C4-2B (cell line): Measurements from ENCODE around the gene FAM98B.

Experiments used
- H3K27ac ChIP-seq: fragments of 450-650 bp; 2 replicates; pipeline ENCODE4 v1.5.1; 2017
- CTCF ChIP-seq: fragments of 450-650 bp; conservative IDR thresholded peaks from 2 replicates; pipeline ENCODE4 v1.5.1; 2017; ENCODE audit warnings: mild to moderate bottlenecking
- ZFX ChIP-seq: fragments of 450-650 bp; IDR thresholded peaks from 2 replicates; pipeline ENCODE4 v1.6.1; 2017

The FAM98B gene

GRCh38 chr15:38453971-38454695 is at the start of gene FAM98B:
Gene FAM98B (plus strand): TSS chr15:38454127. CDS start chr15:38454162, 35 bp downstream.
- TF ChIP-seq ZFX (peak; percentile 99), CTCF (0 out of 2 replicates have a peak, but pooled peaks have one; percentile 4)

GRCh38 chr15:38406436-38406835 is 47.5 kb upstream of the FAM98B start:
- TF ChIP-seq ZFX, result no peak
- TF ChIP-seq CTCF, result no peak
- no peak overlapping the region for H3K27ac ChIP-seq

More at GRCh38 chr15:38453971-38454695, at the start of gene FAM98B:
- peak within 1 kb of the TSS; percentile 78 for H3K27ac ChIP-seq

GRCh38 chr15:38408576-38408975 is 45.4 kb upstream of the FAM98B start:
- TF ChIP-seq ZFX (no peak), CTCF (no peak)
- H3K27ac ChIP-seq, result no peak overlapping the region

GRCh38 chr15:38411902-38412301 is 42.0 kb upstream of the FAM98B start:
- no peak overlapping the region for H3K27ac ChIP-seq
- TF ChIP-seq CTCF (no peak), ZFX (no peak)

- TF ChIP-seq ZFX (no peak), CTCF (no peak)
- no peak overlapping the region for H3K27ac ChIP-seq
These were observed 41.5 kb upstream of the FAM98B start for GRCh38 chr15:38412466-38412865.

GRCh38 chr15:38414357-38414756 is 39.6 kb upstream of the FAM98B start:
- TF ChIP-seq ZFX (no peak), CTCF (peak; percentile 77)
- no peak overlapping the region for H3K27ac ChIP-seq

GRCh38 chr15:38421069-38421690 is 32.7 kb upstream of the FAM98B start:
- no peak overlapping the region for H3K27ac ChIP-seq
- TF ChIP-seq CTCF, result no peak
- TF ChIP-seq ZFX, result no peak
